Neuronal stem cell (in vitro differentiated cells): Measurements from ENCODE around the gene SAMD11. TPM values are rescaled to one million over a fixed set of nuclear protein-coding genes. Genes with fewer than 3 reads are reported as not detected.
"Not testable (repeated sequence)": the region's sequence is repeated elsewhere in the genome, so short reads cannot be mapped to it uniquely, and the experiment has no call there.

Source experiments
- DNase-seq: peaks from one replicate; pipeline ENCODE4 v3.0.0-alpha.2; 2013; ENCODE audit warnings: low spot score
- H2AFZ ChIP-seq: one replicate; pipeline ENCODE4 v1.6.1; 2013; ENCODE audit warnings: mild to moderate bottlenecking, low read length, inconsistent platforms
- H2AK5ac ChIP-seq: 2 replicates; pipeline ENCODE4 v1.6.1; 2013; ENCODE audit warnings: low read depth, mild to moderate bottlenecking, inconsistent platforms, low read length, moderate library complexity, mixed read lengths
- H2BK120ac ChIP-seq: 2 replicates; pipeline ENCODE4 v1.6.1; 2013; ENCODE audit warnings: low read depth, mild to moderate bottlenecking, inconsistent platforms, low read length, moderate library complexity, mixed read lengths
- H2BK12ac ChIP-seq: one replicate; pipeline ENCODE4 v1.6.1; 2013; ENCODE audit warnings: low read length, inconsistent platforms
- H2BK15ac ChIP-seq: 2 replicates; pipeline ENCODE4 v1.6.1; 2013; ENCODE audit warnings: mild to moderate bottlenecking, low read length, inconsistent platforms, mixed read lengths
- H2BK5ac ChIP-seq: one replicate; pipeline ENCODE4 v1.6.1; 2013; ENCODE audit warnings: inconsistent platforms, mild to moderate bottlenecking, low read length, moderate library complexity
- H3K14ac ChIP-seq: one replicate; pipeline ENCODE4 v1.6.1; 2013; ENCODE audit warnings: low read length, inconsistent platforms
- H3K18ac ChIP-seq: 2 replicates; pipeline ENCODE4 v1.6.1; 2013; ENCODE audit warnings: low read length, inconsistent platforms
- H3K23ac ChIP-seq: 2 replicates; pipeline ENCODE4 v1.6.1; 2013; ENCODE audit warnings: low read depth, mild to moderate bottlenecking, mixed read lengths, low read length, inconsistent platforms; ENCODE audit not compliant: poor library complexity
- H3K27ac ChIP-seq: replicated peaks from 3 replicates; pipeline ENCODE4 v1.5.1; 2013; ENCODE audit warnings: low read length, inconsistent platforms
- H3K27me3 ChIP-seq, 3 experiments: 2 replicates each; pipeline ENCODE4 v1.6.1; 2013; ENCODE audit warnings: low read length in 3 of 3, mild to moderate bottlenecking in 2 of 3, inconsistent platforms in 1 of 3, low read depth in 1 of 3, mixed read lengths in 1 of 3, moderate library complexity in 1 of 3; ENCODE audit not compliant: control insufficient read depth in 3 of 3, insufficient read depth in 3 of 3
- H3K36me3 ChIP-seq, 2 donors: replicated peaks in 1 of 2; 2 replicates each; pipeline ENCODE4 v1.6.1; 2013; ENCODE audit warnings: low read length in 2 of 2; ENCODE audit not compliant: control insufficient read depth in 2 of 2, insufficient read depth in 2 of 2
- H3K4ac ChIP-seq: 2 replicates; pipeline ENCODE4 v1.6.1; 2013; ENCODE audit warnings: inconsistent platforms, mild to moderate bottlenecking, low read length, moderate library complexity
- H3K4me1 ChIP-seq, 2 donors: 1 replicate in 1 of 2; 2 replicates in 1 of 2; pipeline ENCODE4 v1.6.1; 2013; ENCODE audit warnings: low read length in 2 of 2, low read depth in 1 of 2; ENCODE audit not compliant: control insufficient read depth in 2 of 2, insufficient read depth in 1 of 2
- H3K4me2 ChIP-seq: one replicate; pipeline ENCODE4 v1.6.1; 2013; ENCODE audit warnings: mild to moderate bottlenecking, low read length, inconsistent platforms; ENCODE audit not compliant: insufficient read depth, poor library complexity, severe bottlenecking
- H3K4me3 ChIP-seq, 2 donors: 2 replicates each; pipeline ENCODE4 v1.5.1; 2013; ENCODE audit warnings: low read length in 2 of 2, mild to moderate bottlenecking in 2 of 2, inconsistent platforms in 1 of 2, moderate library complexity in 1 of 2
- H3K79me1 ChIP-seq: one replicate; pipeline ENCODE4 v1.6.1; 2013; ENCODE audit warnings: low read depth, mild to moderate bottlenecking, inconsistent platforms, low read length, moderate library complexity
- H3K9ac ChIP-seq: one replicate; pipeline ENCODE4 v1.6.1; 2013; ENCODE audit warnings: mild to moderate bottlenecking, low read depth, low read length, inconsistent platforms; ENCODE audit not compliant: poor library complexity
- H3K9me3 ChIP-seq, 2 donors: replicated peaks in 1 of 2; 2 replicates each; pipeline versions ENCODE3 to v1.6.1; 2013; ENCODE audit warnings: low read length in 2 of 2, mild to moderate bottlenecking in 2 of 2, inconsistent platforms in 1 of 2, low read depth in 1 of 2, mixed read lengths in 1 of 2, moderate library complexity in 1 of 2; ENCODE audit not compliant: control insufficient read depth in 2 of 2, insufficient read depth in 1 of 2
- H4K8ac ChIP-seq: one replicate; pipeline ENCODE4 v1.6.1; 2013; ENCODE audit warnings: low read depth, mild to moderate bottlenecking, inconsistent platforms, low read length, moderate library complexity
- H4K91ac ChIP-seq: one replicate; pipeline ENCODE4 v1.6.1; 2013; ENCODE audit warnings: low read length, low read depth, mild to moderate bottlenecking, inconsistent platforms; ENCODE audit not compliant: poor library complexity
- WGBS, 2 donors: extraction: QIAGEN DNeasy Blood & Tissue Kit; methylation state at CpG; one replicate each; pipeline ENCODE4 v1.1.7; 2013; ENCODE audit warnings: missing lambda C conversion rate in 2 of 2, mixed read lengths in 1 of 2; ENCODE audit not compliant: insufficient read length in 2 of 2, insufficient replicate concordance in 1 of 2; ENCODE audit errors: extremely low coverage in 2 of 2; 5-methylcytosine and 5-hydroxymethylcytosine counted together
- polyA plus RNA-seq, 2 experiments: library from polyadenylated mRNA; stranded (reverse); fragments of 200-250 nt; gene quantifications; one replicate each; pipeline ENCODE4 v1.2.3, GENCODE V29; 2013

Gene SAMD11, protein sequence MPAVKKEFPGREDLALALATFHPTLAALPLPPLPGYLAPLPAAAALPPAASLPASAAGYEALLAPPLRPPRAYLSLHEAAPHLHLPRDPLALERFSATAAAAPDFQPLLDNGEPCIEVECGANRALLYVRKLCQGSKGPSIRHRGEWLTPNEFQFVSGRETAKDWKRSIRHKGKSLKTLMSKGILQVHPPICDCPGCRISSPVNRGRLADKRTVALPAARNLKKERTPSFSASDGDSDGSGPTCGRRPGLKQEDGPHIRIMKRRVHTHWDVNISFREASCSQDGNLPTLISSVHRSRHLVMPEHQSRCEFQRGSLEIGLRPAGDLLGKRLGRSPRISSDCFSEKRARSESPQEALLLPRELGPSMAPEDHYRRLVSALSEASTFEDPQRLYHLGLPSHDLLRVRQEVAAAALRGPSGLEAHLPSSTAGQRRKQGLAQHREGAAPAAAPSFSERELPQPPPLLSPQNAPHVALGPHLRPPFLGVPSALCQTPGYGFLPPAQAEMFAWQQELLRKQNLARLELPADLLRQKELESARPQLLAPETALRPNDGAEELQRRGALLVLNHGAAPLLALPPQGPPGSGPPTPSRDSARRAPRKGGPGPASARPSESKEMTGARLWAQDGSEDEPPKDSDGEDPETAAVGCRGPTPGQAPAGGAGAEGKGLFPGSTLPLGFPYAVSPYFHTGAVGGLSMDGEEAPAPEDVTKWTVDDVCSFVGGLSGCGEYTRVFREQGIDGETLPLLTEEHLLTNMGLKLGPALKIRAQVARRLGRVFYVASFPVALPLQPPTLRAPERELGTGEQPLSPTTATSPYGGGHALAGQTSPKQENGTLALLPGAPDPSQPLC
- polyA plus RNA-seq (2013, experiment 1 of 2), result 0.21 TPM
- polyA plus RNA-seq (2013, experiment 2 of 2), result 0.32 TPM

DNA sequence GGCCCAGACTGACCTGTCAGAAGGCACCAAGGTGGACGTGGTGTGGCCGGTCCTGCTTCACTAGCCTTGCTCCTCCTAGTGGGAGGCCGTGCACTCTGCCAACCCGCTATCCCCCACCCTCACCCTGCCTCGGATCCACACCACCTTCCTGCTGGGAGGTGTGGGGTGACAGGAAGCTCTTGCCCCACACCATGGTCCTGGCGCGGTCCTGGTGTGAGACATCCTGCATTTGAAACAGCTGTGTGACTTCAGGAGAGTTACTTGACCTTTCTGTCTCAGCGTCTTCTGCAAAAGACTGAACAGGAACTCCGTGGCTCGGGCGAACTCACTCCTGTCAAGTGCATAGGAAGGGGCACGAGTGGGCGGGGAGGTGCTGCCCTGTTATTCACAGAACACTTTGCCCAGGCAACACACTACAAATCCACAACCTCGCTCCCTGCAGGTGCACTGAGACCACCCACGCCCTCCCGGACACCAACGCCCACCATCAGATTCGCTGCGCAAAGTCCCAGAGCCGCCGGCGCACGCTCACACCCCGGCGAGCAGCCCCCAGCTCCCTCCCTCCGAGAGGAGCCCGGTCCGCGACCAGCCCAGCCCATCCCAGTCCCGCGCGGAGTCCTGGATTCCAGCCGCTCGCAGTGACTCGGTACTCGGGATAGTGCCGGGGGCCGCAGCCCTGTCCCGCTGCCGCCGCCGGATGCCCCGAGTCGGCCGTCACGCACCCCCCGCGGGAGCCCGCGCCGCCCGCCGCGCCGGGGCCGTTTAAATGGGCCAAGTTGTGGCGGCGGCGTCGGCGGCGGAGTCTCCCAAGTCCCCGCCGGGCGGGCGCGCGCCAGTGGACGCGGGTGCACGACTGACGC is at the start of gene SAMD11:
SAMD11 (plus strand) TSS at position 793 of the 860 bp plus-strand sequence. CDS start 509 bp downstream, outside the sequence.
- Histone ChIP-seq H3K4me1 (peaks cover 22 to 40% of the 10 kb centered on the region in 2 donors), H3K9me3 (peaks cover 0 to 4% of the 10 kb centered on the region in 2 donors)

DNA sequence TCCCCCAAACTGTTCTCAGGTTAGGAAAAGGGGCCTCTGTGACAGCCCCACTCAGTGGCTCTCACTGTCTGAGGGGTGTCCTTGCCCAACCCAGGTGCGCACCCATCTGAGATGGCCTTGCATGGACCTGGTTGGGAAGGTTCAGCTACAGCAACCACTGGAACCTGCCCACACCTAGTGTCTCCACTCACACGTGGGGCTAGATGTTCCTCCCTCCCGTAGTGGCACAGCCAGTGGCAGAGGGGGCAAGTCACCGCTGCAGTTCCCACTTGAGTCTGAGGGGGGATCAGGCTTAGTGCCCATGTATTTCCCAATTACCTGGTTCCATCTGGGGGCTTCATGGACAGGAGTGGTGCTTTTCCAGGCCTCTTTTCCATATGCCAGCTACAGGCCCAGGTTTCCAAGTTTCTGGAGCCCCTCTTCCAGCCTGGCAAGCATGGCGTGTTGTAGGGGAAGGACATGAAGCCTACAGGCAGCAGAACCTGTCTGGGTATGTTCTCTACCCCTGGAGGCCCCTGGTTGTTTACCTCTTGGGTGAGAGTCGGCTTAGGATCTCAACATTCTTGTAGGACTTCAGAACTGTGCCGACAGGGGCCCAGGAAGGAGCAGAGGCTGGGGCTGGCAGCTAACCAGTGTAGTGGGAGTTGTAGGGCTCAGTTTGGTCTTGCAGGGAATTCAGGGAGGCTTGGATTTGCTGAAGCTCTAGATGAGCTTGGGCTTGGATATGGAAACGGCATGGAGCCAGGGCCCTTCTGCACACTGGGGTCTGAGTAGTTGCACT is 47.1 kb upstream of the SAMD11 start:
- H3K4me3 ChIP-seq, H3K27ac ChIP-seq, H2AK5ac ChIP-seq, H2AFZ ChIP-seq, H3K18ac ChIP-seq, H3K4ac ChIP-seq, H3K79me1 ChIP-seq, H3K9me3 ChIP-seq, H3K4me2 ChIP-seq, H2BK15ac ChIP-seq, H2BK12ac ChIP-seq, H3K23ac ChIP-seq, H4K8ac ChIP-seq, H4K91ac ChIP-seq, H2BK5ac ChIP-seq, H3K4me1 ChIP-seq, H2BK120ac ChIP-seq, H3K36me3 ChIP-seq, H3K14ac ChIP-seq, H3K9ac ChIP-seq, DNase-seq: not testable (repeated sequence)
- H3K27me3 ChIP-seq, result peaks cover 0 to 39% (median 0%) of the 10 kb centered on the region in 3 experiments
- WGBS, 2 donors, result no CpG with 5 or more reads among the region's 8 CpGs

More for the DNA sequence above, at the start of gene SAMD11:
- no CpG with 5 or more reads among the region's 72 CpGs for WGBS, 2 donors
- Histone ChIP-seq H2AFZ (peak within 1 kb of the TSS; percentile 95), H3K14ac (peak within 1 kb of the TSS; percentile 56), H3K18ac (peak within 1 kb of the TSS; percentile 94), H3K9ac (peak within 1 kb of the TSS; percentile 60), H3K4me3 (peak within 1 kb of the TSS; percentile 38 to 75), H3K4me2 (peak within 1 kb of the TSS; percentile 86), H2AK5ac (peak within 1 kb of the TSS; percentile 96), H3K36me3 (peaks cover 0 to 2% of the 10 kb centered on the region in 2 donors), H2BK15ac (peak within 1 kb of the TSS; percentile 100), H4K91ac (no peak within 1 kb of the TSS), H2BK5ac (peak within 1 kb of the TSS; percentile 39), H3K4ac (no peak within 1 kb of the TSS), H4K8ac (no peak within 1 kb of the TSS), H3K79me1 (peaks cover 2% of the 10 kb centered on the region), H2BK12ac (peak within 1 kb of the TSS; percentile 44), H3K27me3 (peaks cover 51 to 91% (median 86%) of the 10 kb centered on the region in 3 experiments), H3K23ac (peak within 1 kb of the TSS; percentile 99), H2BK120ac (peak within 1 kb of the TSS; percentile 81), H3K27ac (no peak within 1 kb of the TSS)
- DNase-seq, result peak; percentile 88

DNA sequence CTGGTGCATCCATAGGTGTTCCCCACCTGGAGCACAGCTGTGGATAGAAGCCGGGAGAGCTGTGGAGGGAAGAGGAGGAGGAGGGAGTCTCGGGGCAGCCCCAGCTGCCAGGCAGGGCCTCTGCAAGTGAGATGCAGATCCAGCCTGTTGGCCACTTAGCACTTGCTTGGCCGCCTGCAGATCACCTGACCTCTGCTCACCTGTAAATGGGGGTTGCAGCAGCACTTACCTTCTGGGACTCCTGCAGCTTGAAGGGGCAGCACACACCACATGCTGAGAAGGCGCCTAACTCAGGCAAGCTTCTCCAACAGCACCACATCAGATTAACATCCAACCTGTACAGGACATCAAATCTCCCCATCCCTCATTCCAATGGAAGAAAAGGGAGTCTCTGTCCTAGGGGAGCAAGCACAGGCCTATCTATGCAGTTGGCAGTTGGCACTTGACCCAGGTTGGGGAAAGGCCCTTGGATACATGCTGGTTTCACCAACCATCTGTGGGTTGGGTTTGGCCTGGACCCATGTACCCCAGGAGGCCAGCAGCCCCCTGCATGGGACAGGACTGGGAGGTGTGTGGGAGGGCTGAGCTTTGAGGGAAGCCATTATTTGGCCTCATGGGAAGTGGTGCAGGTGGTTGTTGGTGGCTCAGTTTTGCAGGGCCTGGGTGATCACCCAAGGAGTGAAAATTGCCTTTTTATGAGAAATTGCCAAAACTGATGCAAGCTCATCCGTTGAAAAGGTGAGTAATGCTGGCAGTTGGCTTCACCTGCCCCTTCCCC is 46.3 kb upstream of the SAMD11 start:
- not testable (repeated sequence) for H3K14ac ChIP-seq, H3K27ac ChIP-seq, H4K91ac ChIP-seq, H2BK5ac ChIP-seq, H2BK120ac ChIP-seq, H3K79me1 ChIP-seq, H3K4ac ChIP-seq, H2BK12ac ChIP-seq, DNase-seq, H4K8ac ChIP-seq, H3K4me2 ChIP-seq, H3K23ac ChIP-seq, H3K18ac ChIP-seq, H3K9me3 ChIP-seq, H2AFZ ChIP-seq, H2AK5ac ChIP-seq, H3K36me3 ChIP-seq, H3K9ac ChIP-seq, H3K4me1 ChIP-seq, H3K4me3 ChIP-seq, H2BK15ac ChIP-seq
- no CpG with 5 or more reads among the region's 5 CpGs for WGBS, 2 donors
- H3K27me3 ChIP-seq, result peaks cover 0 to 37% (median 0%) of the 10 kb centered on the region in 3 experiments
